Glutamatergic neuron (in vitro differentiated cells): Measurements from ENCODE around the gene PHACTR3. TPM values are rescaled to one million over a fixed set of nuclear protein-coding genes. Genes with fewer than 3 reads are reported as not detected.
A peak's percentile ranks its signal among the peaks of the same experiment; 100 is the strongest.

ENCODE experiments used
- DNase-seq: peaks from one replicate; pipeline ENCODE4 v3.0.0; 2022
- H3K27ac Mint-ChIP-seq: one replicate; pipeline ENCODE4 v1.8.0; 2020; ENCODE audit warnings: mild to moderate bottlenecking, mixed read lengths, inconsistent platforms; ENCODE audit not compliant: unreplicated experiment
- H3K27me3 Mint-ChIP-seq: one replicate; pipeline ENCODE4 v1.8.0; 2020; ENCODE audit warnings: mild to moderate bottlenecking, moderate library complexity, mixed read lengths, inconsistent platforms; ENCODE audit not compliant: unreplicated experiment
- H3K36me3 Mint-ChIP-seq: one replicate; pipeline ENCODE4 v1.8.0; 2020; ENCODE audit warnings: mild to moderate bottlenecking, mixed read lengths, inconsistent platforms; ENCODE audit not compliant: unreplicated experiment
- H3K4me1 Mint-ChIP-seq: one replicate; pipeline ENCODE4 v1.8.0; 2020; ENCODE audit warnings: mild to moderate bottlenecking, low read depth, mixed read lengths, inconsistent platforms; ENCODE audit not compliant: unreplicated experiment
- H3K4me3 Mint-ChIP-seq: one replicate; pipeline ENCODE4 v1.8.0; 2020; ENCODE audit warnings: mild to moderate bottlenecking, mixed read lengths, inconsistent platforms; ENCODE audit not compliant: unreplicated experiment
- H3K9me3 Mint-ChIP-seq: one replicate; pipeline ENCODE4 v1.8.0; 2020; ENCODE audit warnings: mild to moderate bottlenecking, moderate library complexity, mixed read lengths, inconsistent platforms; ENCODE audit not compliant: unreplicated experiment
- total RNA-seq: library from RNA; stranded (reverse); fragmentation: NEBNext Ultra II Directional; extraction: Animal tissue kit (Norgen Biotek cat#: 25700); gene quantifications from one replicate; pipeline ENCODE4 v1.2.1, GENCODE V29; 2021; ENCODE audit not compliant: unreplicated experiment
- TF ChIP-seq, protein P1 (sequence below): fragments of 200-600 bp; sonication (generic); IDR thresholded peaks from one replicate; pipeline ENCODE4 v1.5.0; 2021; ENCODE audit not compliant: partially characterized antibody, unreplicated experiment

The PHACTR3 gene
- total RNA-seq, 1 donor from 2014 or later: 37.0 TPM

GRCh38 chr20:59816146-59816738, 211.9 kb downstream of the PHACTR3 start:
- no peak for DNase-seq
- no peak overlapping the region for H3K27ac Mint-ChIP-seq
- peaks cover 9% of the 10 kb centered on the region for H3K9me3 Mint-ChIP-seq
- H3K36me3 Mint-ChIP-seq: peaks cover 10% of the 10 kb centered on the region
- H3K4me1 Mint-ChIP-seq: peaks cover 29% of the 10 kb centered on the region
- H3K27me3 Mint-ChIP-seq: peaks cover 6% of the 10 kb centered on the region
- no peak overlapping the region for H3K4me3 Mint-ChIP-seq
- TF ChIP-seq, protein P1, sequence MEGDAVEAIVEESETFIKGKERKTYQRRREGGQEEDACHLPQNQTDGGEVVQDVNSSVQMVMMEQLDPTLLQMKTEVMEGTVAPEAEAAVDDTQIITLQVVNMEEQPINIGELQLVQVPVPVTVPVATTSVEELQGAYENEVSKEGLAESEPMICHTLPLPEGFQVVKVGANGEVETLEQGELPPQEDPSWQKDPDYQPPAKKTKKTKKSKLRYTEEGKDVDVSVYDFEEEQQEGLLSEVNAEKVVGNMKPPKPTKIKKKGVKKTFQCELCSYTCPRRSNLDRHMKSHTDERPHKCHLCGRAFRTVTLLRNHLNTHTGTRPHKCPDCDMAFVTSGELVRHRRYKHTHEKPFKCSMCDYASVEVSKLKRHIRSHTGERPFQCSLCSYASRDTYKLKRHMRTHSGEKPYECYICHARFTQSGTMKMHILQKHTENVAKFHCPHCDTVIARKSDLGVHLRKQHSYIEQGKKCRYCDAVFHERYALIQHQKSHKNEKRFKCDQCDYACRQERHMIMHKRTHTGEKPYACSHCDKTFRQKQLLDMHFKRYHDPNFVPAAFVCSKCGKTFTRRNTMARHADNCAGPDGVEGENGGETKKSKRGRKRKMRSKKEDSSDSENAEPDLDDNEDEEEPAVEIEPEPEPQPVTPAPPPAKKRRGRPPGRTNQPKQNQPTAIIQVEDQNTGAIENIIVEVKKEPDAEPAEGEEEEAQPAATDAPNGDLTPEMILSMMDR: no peak

GRCh38 chr20:59817406-59817805, 213.1 kb downstream of the PHACTR3 start:
- Mint-ChIP-seq H3K4me1 (peaks cover 27% of the 10 kb centered on the region), H3K9me3 (peaks cover 11% of the 10 kb centered on the region), H3K27me3 (peaks cover 3% of the 10 kb centered on the region), H3K27ac (no peak overlapping the region), H3K36me3 (peaks cover 10% of the 10 kb centered on the region), H3K4me3 (no peak overlapping the region)
- TF ChIP-seq, protein P1: no peak
- no peak for DNase-seq

DNA sequence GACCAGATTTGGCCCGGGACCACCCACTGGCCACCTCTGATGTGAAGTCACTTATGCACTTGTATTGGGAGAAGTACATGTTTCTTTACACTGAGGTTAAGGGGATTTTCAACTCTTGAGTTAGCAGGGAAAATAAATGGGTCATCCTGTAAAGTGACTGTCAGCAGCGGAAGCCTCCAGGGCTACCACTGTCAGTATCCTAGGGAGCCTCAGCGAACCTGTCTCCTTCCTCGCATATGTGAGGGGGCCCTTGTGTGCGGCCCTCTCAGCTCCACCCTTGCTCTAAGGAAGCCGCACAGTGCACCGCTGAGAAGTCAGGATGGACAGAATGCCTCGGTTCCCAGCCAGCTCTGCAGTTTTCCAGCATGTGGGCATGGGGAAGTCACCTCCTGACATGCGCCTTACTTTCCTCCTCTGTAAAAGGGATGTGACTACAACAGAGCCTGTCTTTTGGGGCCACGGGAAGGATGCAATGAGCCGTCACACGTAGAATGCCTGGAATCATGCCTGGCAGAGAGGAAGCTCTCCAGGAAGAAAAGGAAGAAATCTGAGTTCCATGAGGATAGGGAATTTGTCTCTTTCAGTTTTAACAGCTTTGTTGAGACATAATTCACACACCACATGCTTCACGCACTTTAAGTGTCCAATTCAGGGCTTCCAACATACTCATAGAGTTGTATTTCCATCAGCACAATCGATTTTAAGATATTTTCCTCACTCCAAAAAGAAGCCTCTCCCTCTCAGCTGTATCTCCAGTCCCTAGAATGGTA, 213.7 kb downstream of the PHACTR3 start:
- TF ChIP-seq, protein P1: no peak
- H3K4me3 Mint-ChIP-seq: no peak overlapping the region
- no peak for DNase-seq
- peaks cover 11% of the 10 kb centered on the region for H3K9me3 Mint-ChIP-seq
- no peak overlapping the region for H3K27ac Mint-ChIP-seq
- H3K4me1 Mint-ChIP-seq: peaks cover 27% of the 10 kb centered on the region
- peaks cover 4% of the 10 kb centered on the region for H3K27me3 Mint-ChIP-seq
- H3K36me3 Mint-ChIP-seq: peaks cover 10% of the 10 kb centered on the region

DNA sequence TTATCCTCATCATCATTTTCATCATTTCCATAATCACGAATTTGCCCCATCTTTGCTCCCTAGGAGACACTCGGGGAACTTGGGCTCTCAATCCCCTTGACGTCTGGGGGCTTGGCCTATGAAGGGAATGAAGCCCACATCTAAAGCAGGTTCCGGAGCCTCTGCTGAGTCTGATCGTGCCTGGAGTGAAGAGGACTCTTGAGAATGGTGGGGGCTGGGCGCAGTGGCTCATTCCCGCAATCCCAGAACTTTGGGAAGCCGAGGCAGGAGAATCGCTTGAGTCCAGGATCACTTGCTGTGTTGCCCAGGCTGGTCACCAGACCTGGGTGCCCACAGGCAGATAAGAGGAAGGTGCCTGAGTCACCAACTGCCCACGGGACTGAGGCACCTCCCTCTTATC, 214.6 kb downstream of the PHACTR3 start:
- H3K27me3 Mint-ChIP-seq: peaks cover 5% of the 10 kb centered on the region
- H3K36me3 Mint-ChIP-seq: peaks cover 10% of the 10 kb centered on the region
- H3K27ac Mint-ChIP-seq: peak overlapping the region; percentile 26
- TF ChIP-seq, protein P1: no peak
- peaks cover 23% of the 10 kb centered on the region for H3K4me1 Mint-ChIP-seq
- peaks cover 11% of the 10 kb centered on the region for H3K9me3 Mint-ChIP-seq
- no peak for DNase-seq
- H3K4me3 Mint-ChIP-seq: no peak overlapping the region
